Endothelial cell of umbilical vein (primary cell): Measurements from ENCODE around the gene C3orf52. TPM values are rescaled to one million over a fixed set of nuclear protein-coding genes. Genes with fewer than 3 reads are reported as not detected.
A peak's percentile ranks its signal among the peaks of the same experiment; 100 is the strongest.

ENCODE experiments used
- BruUV-seq: library from RNA; stranded (reverse); fragments of 400-500 nt; replicated peaks from 2 replicates; lab custom pipeline; 2021; lab: Mats Ljungman, UMichigan
- CTCF ChIA-PET: fragments of 300-600, 350-600 bp; sonication (Branson Sonifier 250); formaldehyde crosslinking; loops from one replicate; lab custom pipeline; 2021; ENCODE audit warnings: antibody characterized with exemption, inconsistent platforms; lab: Charles Lee
- POLR2A ChIA-PET: fragments of 300-600, 350-600 bp; sonication (Branson Sonifier 250); formaldehyde crosslinking; loops from one replicate; lab custom pipeline; 2021; ENCODE audit warnings: antibody characterized with exemption, inconsistent platforms; lab: Charles Lee
- DNase-seq: peaks from one replicate; pipeline ENCODE4 v3.0.0-alpha.2; 2011; ENCODE audit warnings: low read depth, low spot score
- FAIRE-seq: peaks from 2 replicates; lab custom pipeline; 2011; peaks lifted over from hg19 to GRCh38; lab: Jason Lieb, UNC
- H2AFZ ChIP-seq: 2 replicates; pipeline ENCODE4 v1.6.0; 2012; ENCODE audit warnings: low read depth, low read length, control low read depth, inconsistent platforms
- H3K27ac ChIP-seq: 2 replicates; pipeline ENCODE4 v1.5.1; 2011; ENCODE audit warnings: low read depth, mild to moderate bottlenecking, control low read depth, low read length, moderate library complexity; ENCODE audit not compliant: insufficient read depth
- H3K27me3 ChIP-seq, 2 experiments: 2 replicates each; pipeline versions ENCODE4 v1.6.0 to v1.6.1; 2011; ENCODE audit warnings: low read length in 2 of 2, mixed read lengths in 1 of 2; ENCODE audit not compliant: control insufficient read depth in 2 of 2, insufficient read depth in 2 of 2
- H3K36me3 ChIP-seq, 2 experiments: 2 replicates in 1 of 2; 3 replicates in 1 of 2; pipeline ENCODE4 v1.5.1; 2011; ENCODE audit warnings: low read length in 2 of 2, mild to moderate bottlenecking in 1 of 2, moderate library complexity in 1 of 2; ENCODE audit not compliant: control insufficient read depth in 2 of 2, insufficient read depth in 2 of 2; ENCODE audit errors: extremely low read depth in 1 of 2
- H3K4me1 ChIP-seq: 3 replicates; pipeline ENCODE4 v1.5.1; 2011; ENCODE audit warnings: mild to moderate bottlenecking, low read length; ENCODE audit not compliant: control insufficient read depth, insufficient read depth; ENCODE audit errors: extremely low read depth
- H3K4me2 ChIP-seq: 2 replicates; pipeline ENCODE4 v1.6.1; 2011; ENCODE audit warnings: low read length, control low read depth, mixed read lengths; ENCODE audit not compliant: insufficient read depth
- H3K4me3 ChIP-seq, 3 experiments: fragments of 200-600 bp in 1 of 3; sonication (generic), shearing (Covaris generic) in 1 of 3; replicated peaks in 1 of 3; 2 replicates each; pipeline ENCODE4 v1.5.1; 2011 to 2016; ENCODE audit warnings: control low read depth in 3 of 3, low read length in 3 of 3, mild to moderate bottlenecking in 2 of 3, inconsistent platforms in 1 of 3, low read depth in 1 of 3, moderate library complexity in 1 of 3; ENCODE audit not compliant: insufficient read depth in 1 of 3
- H3K79me2 ChIP-seq: 2 replicates; pipeline ENCODE4 v1.6.0; 2012; ENCODE audit warnings: low read length, inconsistent platforms; ENCODE audit not compliant: control insufficient read depth, insufficient read depth
- H3K9ac ChIP-seq: replicated peaks from 2 replicates; pipeline ENCODE3; 2011; ENCODE audit warnings: low read length, control low read depth; ENCODE audit not compliant: insufficient read depth; ENCODE audit errors: extremely low read depth
- H3K9me1 ChIP-seq: replicated peaks from 3 replicates; pipeline ENCODE4 v1.6.0; 2011; ENCODE audit warnings: mild to moderate bottlenecking, low read length; ENCODE audit not compliant: control insufficient read depth, insufficient read depth; ENCODE audit errors: extremely low read depth
- H3K9me3 ChIP-seq: replicated peaks from 2 replicates; pipeline ENCODE4 v1.5.1; 2012; ENCODE audit warnings: low read length, inconsistent platforms; ENCODE audit not compliant: control insufficient read depth, insufficient read depth
- H4K20me1 ChIP-seq: replicated peaks from 2 replicates; pipeline ENCODE3; 2011; ENCODE audit warnings: mild to moderate bottlenecking, low read length; ENCODE audit not compliant: control insufficient read depth, insufficient read depth; ENCODE audit errors: extremely low read depth
- EZH2 ChIP-seq: IDR thresholded peaks from 2 replicates; pipeline ENCODE4 v1.6.1; 2012; ENCODE audit warnings: borderline replicate concordance, low read depth, mild to moderate bottlenecking, moderate library complexity, low read length, inconsistent platforms; ENCODE audit not compliant: severe bottlenecking
- JUN ChIP-seq: IDR thresholded peaks from 2 replicates; pipeline ENCODE4 v1.6.1; 2011; ENCODE audit warnings: borderline replicate concordance, low read depth; ENCODE audit not compliant: insufficient read length, insufficient read depth
- MAX ChIP-seq: IDR thresholded peaks from 2 replicates; pipeline ENCODE4 v1.6.1; 2011; ENCODE audit not compliant: insufficient read depth, insufficient read length
- MYC ChIP-seq: IDR thresholded peaks from one replicate; pipeline ENCODE4 v1.6.1; 2011; ENCODE audit warnings: mild to moderate bottlenecking, low read depth, low read length
- POLR2A ChIP-seq: IDR thresholded peaks from 2 replicates; pipeline ENCODE4 v1.6.1; 2012; ENCODE audit warnings: low read depth, mild to moderate bottlenecking, control low read depth, low read length
- POLR2AphosphoS5 ChIP-seq: IDR thresholded peaks from 2 replicates; pipeline ENCODE4 v1.6.1; 2012; ENCODE audit warnings: low read depth, mild to moderate bottlenecking, control low read depth, low read length, moderate library complexity; ENCODE audit not compliant: insufficient read depth
- dilution Hi-C: fragments of 300-500 bp; cut with MboI; formaldehyde crosslinking; loops from one replicate; pipeline ENCODE4 v1.15.0; 2019; ENCODE audit warnings: low sequenced_read_pairs; ENCODE audit not compliant: extremely low pct_ligation_motif_present
- intact Hi-C: fragments of 100-400 bp; cut with micrococcal nuclease; formaldehyde crosslinking; loops from one replicate; pipeline ENCODE4 v1.10.0; 2022
- polyA plus RNA-seq, 4 experiments: library from polyadenylated mRNA; depleted of rRNA in 3 of 4; stranded (reverse) in 3 of 4; unstranded in 1 of 4; fragments of >200 nt; gene quantifications; 2 replicates each; pipeline versions ENCODE4 v1.2.1 to v1.2.3, GENCODE V29; 2011 to 2012; ENCODE audit warnings: missing spikeins in 1 of 4
- total RNA-seq: library from RNA; stranded (reverse); gene quantifications from 2 replicates; pipeline ENCODE4 v1.2.3, GENCODE V29; 2021

The C3orf52 gene
- total and polyA plus RNA-seq, 2 donors (not counting 3 experiments of a cell fraction or from before 2014, with no cell fraction given), result 4.2 to 4.6 TPM

GRCh38 chr3:112115806-112116383 lies 29.7 kb downstream of the C3orf52 start:
- no peaks in the 10 kb centered on the region for H3K9me3 ChIP-seq

DNA sequence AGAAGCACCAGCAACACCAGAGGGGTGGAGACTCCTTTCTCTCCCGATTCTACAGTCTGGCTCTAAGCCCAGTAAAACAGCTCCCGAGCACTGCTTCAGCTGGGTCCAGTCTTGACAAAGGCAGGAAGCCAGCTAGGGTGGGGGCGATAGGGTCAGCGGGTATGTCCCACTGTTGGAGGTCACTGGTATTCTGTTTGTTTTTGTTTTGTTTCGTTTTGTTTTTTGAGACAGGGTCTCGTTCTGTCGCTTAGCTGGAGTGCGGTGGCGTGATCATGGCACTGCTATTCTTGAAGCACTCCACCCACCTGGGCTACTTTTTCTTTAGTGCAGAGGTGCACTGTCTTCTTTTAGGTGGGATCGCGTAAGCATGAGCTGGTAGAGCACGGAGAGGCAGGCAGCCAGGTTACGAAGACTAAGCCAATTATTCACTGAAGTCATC lies 30.6 kb downstream of the C3orf52 start:
- Histone ChIP-seq H3K4me2 (peak overlapping the region; percentile 64), H3K9me1 (no peaks in the 10 kb centered on the region), H3K4me1 (peaks cover 7% of the 10 kb centered on the region), H2AFZ (peak overlapping the region; percentile 76), H3K27ac (no peak overlapping the region), H3K27me3 (no peaks in the 10 kb centered on the region), H3K9me3 (no peaks in the 10 kb centered on the region), H3K9ac (peak overlapping the region; percentile 24), H3K79me2 (no peaks in the 10 kb centered on the region), H4K20me1 (no peaks in the 10 kb centered on the region), H3K4me3 (peak overlapping the region in 2 of 3 experiments; percentile 18 to 29), H3K36me3 (no peaks in the 10 kb centered on the region)
- DNase-seq (peak; percentile 61), FAIRE-seq (peak; percentile 53)
- BruUV-seq, result no TSS peak
- no peak for TF ChIP-seq JUN
- no peak for TF ChIP-seq POLR2AphosphoS5
- TF ChIP-seq MYC, result no peak
- intact Hi-C loops, result loop anchor here (10.0 kb wide), 2 partner anchors 208 to 318 kb away; no protein-coding TSS in a partner anchor
- dilution Hi-C loops, result no loop called here
- ChIA-PET POLR2A (interaction anchor here (0.6 kb wide), 1 partner anchor 1722 kb away, joined by 3 read pairs; the partner anchor contains the start of gene GRAMD1C), CTCF (interaction anchor here (0.9 to 1.8 kb wide), 2 partner anchors 11 to 19 kb away, joined by 3 to 5 read pairs; no protein-coding TSS in a partner anchor)

More at GRCh38 chr3:112115806-112116383, 29.7 kb downstream of the C3orf52 start:
- no peak overlapping the region for H3K9ac ChIP-seq
- intact Hi-C loops, result loop anchor here (10.0 kb wide), 2 partner anchors 209 to 319 kb away; no protein-coding TSS in a partner anchor
- H3K4me2 ChIP-seq, result no peak overlapping the region
- dilution Hi-C loops, result no loop called here
- TF ChIP-seq EZH2 (no peak), MAX (no peak), POLR2A (no peak)
- BruUV-seq, result no TSS peak
- H4K20me1 ChIP-seq, result no peaks in the 10 kb centered on the region
- H3K4me1 ChIP-seq, result peaks cover 7% of the 10 kb centered on the region
- H3K9me1 ChIP-seq, result no peaks in the 10 kb centered on the region
- ChIA-PET CTCF (no interaction called here), POLR2A (no interaction called here)
- FAIRE-seq (no peak), DNase-seq (no peak)
- H2AFZ ChIP-seq, result no peak overlapping the region
- H3K79me2 ChIP-seq, result no peaks in the 10 kb centered on the region
- no peak overlapping the region for H3K27ac ChIP-seq
- H3K27me3 ChIP-seq, result no peaks in the 10 kb centered on the region
- H3K36me3 ChIP-seq, result no peaks in the 10 kb centered on the region
- no peak overlapping the region for H3K4me3 ChIP-seq
